C1 segment of cervical spinal cord (tissue), 14 donors: ENCODE measurements around the gene S100A6.

Experiments used
- DNase-seq, 14 donors: peaks; one replicate each; lab custom pipeline; 2025; lab: John Stamatoyannopoulos, UW

Gene S100A6

GRCh38 chr1:153545067-153546055, 9.6 kb upstream of the S100A6 start, which contains the start of gene S100A4:
S100A4 (minus strand) TSS chr1:153545806; CDS start chr1:153544794, 1,012 bp downstream.
- DNase-seq = peak in 10 of 14 donors; percentile 6 to 76 (median 32)

- DNase-seq = no peak
Measured at GRCh38 chr1:153544453-153545066, 8.8 kb upstream of the S100A6 start.

- no peak for DNase-seq
Measured at GRCh38 chr1:153543736-153544135, 7.9 kb upstream of the S100A6 start.

- DNase-seq = no peak
Measured at GRCh38 chr1:153542956-153543711, 7.3 kb upstream of the S100A6 start.

GRCh38 chr1:153541641-153542590, 6.1 kb upstream of the S100A6 start:
- DNase-seq = no peak

- no peak for DNase-seq
Measured at GRCh38 chr1:153540394-153541361, 4.9 kb upstream of the S100A6 start, which contains the start of gene S100A5. S100A5 (minus strand) TSS chr1:153540934; CDS start chr1:153540191, 743 bp downstream.

- no peak for DNase-seq
Measured at GRCh38 chr1:153539395-153540093, 3.8 kb upstream of the S100A6 start.

- DNase-seq = peak in 1 of 14 donors; percentile 15
Measured at GRCh38 chr1:153538315-153538821, 2.6 kb upstream of the S100A6 start.

GRCh38 chr1:153537376-153537730, 1.6 kb upstream of the S100A6 start:
- no peak for DNase-seq

GRCh38 chr1:153536671-153537375, 1.0 kb upstream of the S100A6 start:
- no peak for DNase-seq

- peak in 12 of 14 donors; percentile 18 to 83 (median 54) for DNase-seq
Measured at GRCh38 chr1:153536012-153536670, 350 bp upstream of the S100A6 start.

- DNase-seq = no peak
Measured at GRCh38 chr1:153534925-153535241, 908 bp downstream of the S100A6 start.

- DNase-seq = peak in 1 of 14 donors; percentile 27
Measured at GRCh38 chr1:153534226-153534924, 1.4 kb downstream of the S100A6 start.

GRCh38 chr1:153533689-153534201, 2.0 kb downstream of the S100A6 start:
- peak in 3 of 14 donors; percentile 47 to 80 (median 51) for DNase-seq

GRCh38 chr1:153532769-153533599, 2.8 kb downstream of the S100A6 start:
- DNase-seq = peak in 13 of 14 donors; percentile 29 to 87 (median 68)

GRCh38 chr1:153532181-153532580, 3.6 kb downstream of the S100A6 start:
- DNase-seq = no peak
